Dendritic cell treated with granulocyte-macrophage colony-stimulating factor and Interleukin-4, amounts not matched to agents 40 ng/mL and 50 ng/mL, for 4 days (primary cell): ENCODE measurements around the gene OR52L1.

Experiments
- H3K27ac Mint-ChIP-seq: one replicate; pipeline ENCODE4 v1.8.0; 2022; ENCODE audit warnings: mild to moderate bottlenecking, mixed read lengths
- H3K27me3 Mint-ChIP-seq: one replicate; pipeline ENCODE4 v1.8.0; 2022; ENCODE audit warnings: mild to moderate bottlenecking, mixed read lengths
- H3K36me3 Mint-ChIP-seq: one replicate; pipeline ENCODE4 v1.8.0; 2022; ENCODE audit warnings: low read depth, mixed read lengths
- H3K4me1 Mint-ChIP-seq: one replicate; pipeline ENCODE4 v1.8.0; 2022; ENCODE audit warnings: low read depth, mixed read lengths
- H3K4me3 Mint-ChIP-seq: one replicate; pipeline ENCODE4 v1.8.0; 2022; ENCODE audit warnings: mild to moderate bottlenecking, moderate library complexity, mixed read lengths
- H3K9me3 Mint-ChIP-seq: one replicate; pipeline ENCODE4 v1.8.0; 2022; ENCODE audit warnings: mixed read lengths
- intact Hi-C: fragments of 100-400 bp; cut with micrococcal nuclease; formaldehyde crosslinking; loops from one replicate; pipeline ENCODE4 v1.15.0; 2022

Gene OR52L1

DNA sequence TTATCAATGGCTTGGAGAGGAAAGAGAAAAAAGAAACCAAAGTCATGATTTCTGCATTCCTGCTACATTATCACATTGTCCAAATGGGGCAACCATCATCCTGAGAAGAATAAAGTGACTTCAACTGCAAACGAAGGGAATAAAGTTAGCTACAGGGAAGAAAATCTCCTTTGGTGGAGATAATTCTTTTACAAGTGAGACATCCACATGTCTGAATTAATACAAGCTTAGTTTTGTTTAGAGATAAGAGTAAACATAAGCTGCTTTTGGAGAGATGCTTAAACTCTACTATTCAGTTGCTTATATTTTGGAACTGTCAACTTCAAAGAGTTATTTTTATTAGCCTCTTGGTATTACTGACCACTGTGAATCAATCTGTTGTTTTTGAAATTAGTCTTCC, at the start of gene OR52L1:
Gene OR52L1 (minus strand): TSS at position 101 of the 400 bp plus-strand sequence. CDS start 55 bp downstream, at position 46.
- Mint-ChIP-seq H3K9me3 (no peaks in the 10 kb centered on the region), H3K27ac (no peak within 1 kb of the TSS), H3K36me3 (no peaks in the 10 kb centered on the region), H3K4me1 (no peaks in the 10 kb centered on the region), H3K4me3 (no peak within 1 kb of the TSS), H3K27me3 (peaks cover 10% of the 10 kb centered on the region)
- intact Hi-C loops = no loop called here

- Mint-ChIP-seq H3K9me3 (no peaks in the 10 kb centered on the region), H3K27me3 (peaks cover 14% of the 10 kb centered on the region), H3K36me3 (no peaks in the 10 kb centered on the region), H3K4me3 (no peak within 1 kb of the TSS), H3K4me1 (no peaks in the 10 kb centered on the region), H3K27ac (no peak within 1 kb of the TSS)
- intact Hi-C loops = no loop called here
Measured at GRCh38 chr11:6030708-6031405, 44.1 kb upstream of the OR52L1 start, which contains the start of gene OR56A1. Gene OR56A1, minus strand, starts transcription at chr11:6030758. Its CDS starts 3,066 bp downstream, at chr11:6027692.

DNA sequence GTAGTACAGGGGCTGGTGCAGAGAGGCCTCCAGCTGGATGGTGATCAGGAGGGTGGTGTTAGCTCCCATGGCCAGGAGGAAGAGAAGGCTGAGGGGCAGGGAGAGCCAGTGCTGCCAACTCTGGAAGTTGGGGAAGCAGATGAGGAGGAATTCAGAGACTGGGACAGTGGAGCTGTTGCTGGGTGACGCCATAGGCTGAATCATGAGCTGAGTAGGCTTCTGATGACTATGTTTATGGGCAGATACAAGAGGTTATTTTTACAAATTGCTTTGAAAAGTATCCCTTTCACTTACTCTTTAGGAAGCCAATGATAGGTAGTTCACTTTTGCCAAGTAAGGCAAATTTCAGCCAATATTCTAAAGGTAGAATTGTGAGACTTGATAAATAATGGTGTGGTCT, 40.7 kb upstream of the OR52L1 start:
- Mint-ChIP-seq H3K36me3 (no peaks in the 10 kb centered on the region), H3K9me3 (no peaks in the 10 kb centered on the region), H3K27me3 (peaks cover 12% of the 10 kb centered on the region), H3K27ac (no peak overlapping the region), H3K4me3 (no peak overlapping the region), H3K4me1 (no peaks in the 10 kb centered on the region)
- intact Hi-C loops = no loop called here

DNA sequence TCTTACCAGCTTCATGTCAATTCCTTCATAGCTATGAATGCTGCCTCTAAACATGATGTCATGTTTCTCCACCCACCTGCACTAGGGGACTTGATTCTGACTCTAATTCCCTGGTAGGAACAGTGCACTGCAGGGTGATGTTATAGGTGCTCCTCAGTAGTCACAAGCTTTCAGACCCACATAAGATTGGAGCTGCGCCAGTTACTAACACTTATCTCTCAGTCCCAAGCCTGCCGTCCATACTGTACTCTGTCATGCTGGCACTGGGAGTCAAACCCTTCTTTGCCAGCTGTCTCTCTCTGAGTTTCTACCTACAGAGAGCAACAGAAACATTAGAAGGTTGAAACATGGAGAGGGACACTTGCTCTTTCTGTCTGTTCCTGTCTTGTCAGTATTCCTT, 38.3 kb upstream of the OR52L1 start:
- Mint-ChIP-seq H3K9me3 (no peaks in the 10 kb centered on the region), H3K4me1 (no peaks in the 10 kb centered on the region), H3K27ac (no peak overlapping the region), H3K36me3 (no peaks in the 10 kb centered on the region), H3K4me3 (no peak overlapping the region), H3K27me3 (peaks cover 21% of the 10 kb centered on the region)
- intact Hi-C loops = no loop called here

GRCh38 chr11:6022956-6023355, 36.2 kb upstream of the OR52L1 start:
- H3K27ac Mint-ChIP-seq = no peak overlapping the region
- H3K9me3 Mint-ChIP-seq = no peaks in the 10 kb centered on the region
- intact Hi-C loops = loop anchor here (1.0 kb wide), 2 partner anchors 292 to 330 kb away; no protein-coding TSS in a partner anchor
- H3K4me1 Mint-ChIP-seq = no peaks in the 10 kb centered on the region
- no peak overlapping the region for H3K4me3 Mint-ChIP-seq
- peaks cover 31% of the 10 kb centered on the region for H3K27me3 Mint-ChIP-seq
- H3K36me3 Mint-ChIP-seq = no peaks in the 10 kb centered on the region

GRCh38 chr11:6013042-6013441, 26.3 kb upstream of the OR52L1 start:
- no peak overlapping the region for H3K27ac Mint-ChIP-seq
- H3K4me3 Mint-ChIP-seq = no peak overlapping the region
- peaks cover 9% of the 10 kb centered on the region for H3K9me3 Mint-ChIP-seq
- H3K4me1 Mint-ChIP-seq = peaks cover 16% of the 10 kb centered on the region
- peaks cover 10% of the 10 kb centered on the region for H3K27me3 Mint-ChIP-seq
- intact Hi-C loops = no loop called here
- no peaks in the 10 kb centered on the region for H3K36me3 Mint-ChIP-seq

DNA sequence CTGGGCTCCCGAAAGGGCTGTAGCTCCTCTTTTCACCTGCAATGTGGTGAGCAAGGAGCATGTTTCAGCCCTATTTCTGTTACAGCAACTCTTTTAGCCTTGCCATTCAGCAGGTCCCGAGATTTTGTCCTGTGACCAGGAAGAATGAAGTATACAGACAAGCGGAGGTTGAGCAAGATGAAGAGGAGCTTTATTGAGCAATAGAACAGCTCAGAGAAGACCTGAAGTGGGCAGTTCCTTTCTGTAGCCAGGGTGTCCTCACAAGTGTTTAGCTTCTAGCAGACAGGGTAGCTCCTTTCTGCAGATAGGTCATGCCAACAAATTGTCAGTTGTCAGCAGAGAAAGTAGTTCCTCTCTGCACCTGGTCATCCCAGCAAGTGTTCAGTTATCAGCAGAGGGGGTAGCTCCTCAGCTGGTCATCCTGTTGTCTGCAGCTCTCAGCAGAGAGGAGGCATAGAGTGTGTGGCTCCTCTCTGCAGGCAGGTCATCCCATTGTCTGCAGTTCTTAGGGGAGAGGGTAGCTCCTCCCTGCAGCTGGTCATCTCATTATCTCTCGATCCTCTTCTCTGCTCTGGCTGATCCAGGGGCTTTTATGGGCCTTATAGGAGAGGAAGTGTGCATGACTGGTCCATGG, 25.4 kb upstream of the OR52L1 start:
- intact Hi-C loops = no loop called here
- H3K4me1 Mint-ChIP-seq = peaks cover 16% of the 10 kb centered on the region
- no peaks in the 10 kb centered on the region for H3K36me3 Mint-ChIP-seq
- peaks cover 7% of the 10 kb centered on the region for H3K27me3 Mint-ChIP-seq
- H3K4me3 Mint-ChIP-seq = no peak overlapping the region
- H3K27ac Mint-ChIP-seq = no peak overlapping the region
- peaks cover 6% of the 10 kb centered on the region for H3K9me3 Mint-ChIP-seq

- intact Hi-C loops = no loop called here
- H3K9me3 Mint-ChIP-seq = no peaks in the 10 kb centered on the region
- H3K36me3 Mint-ChIP-seq = no peaks in the 10 kb centered on the region
- peaks cover 26% of the 10 kb centered on the region for H3K27me3 Mint-ChIP-seq
- peaks cover 5% of the 10 kb centered on the region for H3K4me1 Mint-ChIP-seq
- no peak within 1 kb of the TSS for H3K4me3 Mint-ChIP-seq
- no peak within 1 kb of the TSS for H3K27ac Mint-ChIP-seq
Measured at GRCh38 chr11:6006846-6007245, 20.1 kb upstream of the OR52L1 start, which contains the start of gene OR56A4. Gene OR56A4, minus strand, starts transcription at chr11:6006946. Its CDS starts 3,954 bp downstream, at chr11:6002992.

- Mint-ChIP-seq H3K36me3 (no peaks in the 10 kb centered on the region), H3K4me3 (no peak overlapping the region), H3K27me3 (peaks cover 27% of the 10 kb centered on the region), H3K9me3 (no peaks in the 10 kb centered on the region), H3K27ac (no peak overlapping the region), H3K4me1 (peaks cover under 1% of the 10 kb centered on the region)
- intact Hi-C loops = no loop called here
Measured at GRCh38 chr11:6006395-6006794, 19.6 kb upstream of the OR52L1 start.

- H3K9me3 Mint-ChIP-seq = no peaks in the 10 kb centered on the region
- H3K36me3 Mint-ChIP-seq = no peaks in the 10 kb centered on the region
- H3K4me1 Mint-ChIP-seq = no peaks in the 10 kb centered on the region
- no peak overlapping the region for H3K4me3 Mint-ChIP-seq
- peaks cover 35% of the 10 kb centered on the region for H3K27me3 Mint-ChIP-seq
- intact Hi-C loops = no loop called here
- no peak overlapping the region for H3K27ac Mint-ChIP-seq
Measured at GRCh38 chr11:6002202-6002699, 15.5 kb upstream of the OR52L1 start.

DNA sequence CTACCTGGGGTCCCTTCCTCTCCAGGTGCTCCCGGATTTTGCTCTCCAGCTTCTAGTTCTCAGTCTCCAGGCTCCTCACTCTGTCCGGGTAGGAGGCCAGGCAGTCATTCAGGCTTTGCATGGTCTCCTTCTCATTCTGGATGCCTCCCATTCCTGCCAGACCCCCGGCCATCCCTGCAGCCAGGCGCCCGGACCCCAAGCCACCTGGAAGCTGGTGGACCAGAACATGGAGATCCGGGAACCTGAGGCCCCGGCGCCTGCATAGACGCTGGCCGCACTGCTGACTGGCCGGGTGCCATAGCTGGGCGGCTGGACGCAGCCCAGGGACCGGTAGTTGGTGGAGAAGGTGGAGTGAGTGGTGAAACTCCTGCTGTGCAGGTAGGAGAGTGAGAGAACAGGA, 8.0 kb upstream of the OR52L1 start:
- intact Hi-C loops = no loop called here
- H3K27me3 Mint-ChIP-seq = peaks cover 12% of the 10 kb centered on the region
- no peak overlapping the region for H3K4me3 Mint-ChIP-seq
- H3K4me1 Mint-ChIP-seq = no peaks in the 10 kb centered on the region
- no peaks in the 10 kb centered on the region for H3K9me3 Mint-ChIP-seq
- no peak overlapping the region for H3K27ac Mint-ChIP-seq
- no peaks in the 10 kb centered on the region for H3K36me3 Mint-ChIP-seq

- Mint-ChIP-seq H3K36me3 (no peaks in the 10 kb centered on the region), H3K27ac (no peak overlapping the region)
- intact Hi-C loops = loop anchor here (2.0 kb wide), 1 partner anchor 360 kb away; no protein-coding TSS in a partner anchor
Measured at GRCh38 chr11:5992604-5993251, 5.9 kb upstream of the OR52L1 start.

DNA sequence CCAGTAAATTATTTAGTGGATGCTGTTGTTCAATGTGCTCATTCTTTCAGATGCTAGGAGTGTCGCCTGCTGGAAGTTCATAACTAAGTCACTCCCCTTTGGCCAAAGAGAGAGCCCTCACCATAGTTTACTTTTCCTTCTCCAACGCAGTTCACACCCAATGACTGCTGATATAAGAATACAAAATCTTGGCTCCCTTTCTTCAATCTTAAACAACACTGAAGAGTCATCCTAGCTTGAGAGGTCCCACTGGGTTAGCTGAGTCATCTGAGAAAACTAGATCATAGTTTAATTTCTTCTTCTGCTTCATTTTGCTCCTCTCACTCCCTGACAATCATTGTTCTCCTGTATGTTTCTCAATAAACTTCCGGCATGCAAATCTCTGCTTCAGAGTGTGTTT, 5.4 kb upstream of the OR52L1 start:
- H3K4me1 Mint-ChIP-seq = no peaks in the 10 kb centered on the region
- no peak overlapping the region for H3K27ac Mint-ChIP-seq
- H3K27me3 Mint-ChIP-seq = peaks cover 12% of the 10 kb centered on the region
- H3K9me3 Mint-ChIP-seq = no peaks in the 10 kb centered on the region
- intact Hi-C loops = loop anchor here (2.0 kb wide), 1 partner anchor 361 kb away; no protein-coding TSS in a partner anchor
- no peaks in the 10 kb centered on the region for H3K36me3 Mint-ChIP-seq
- H3K4me3 Mint-ChIP-seq = no peak overlapping the region

More at GRCh38 chr11:5992604-5993251, 5.9 kb upstream of the OR52L1 start:
- Mint-ChIP-seq H3K4me1 (no peaks in the 10 kb centered on the region), H3K4me3 (no peak overlapping the region), H3K9me3 (no peaks in the 10 kb centered on the region), H3K27me3 (peaks cover 11% of the 10 kb centered on the region)

- H3K4me1 Mint-ChIP-seq = no peaks in the 10 kb centered on the region
- intact Hi-C loops = no loop called here
- H3K4me3 Mint-ChIP-seq = no peak overlapping the region
- no peaks in the 10 kb centered on the region for H3K9me3 Mint-ChIP-seq
- H3K36me3 Mint-ChIP-seq = no peaks in the 10 kb centered on the region
- peaks cover 12% of the 10 kb centered on the region for H3K27me3 Mint-ChIP-seq
- no peak overlapping the region for H3K27ac Mint-ChIP-seq
Measured at GRCh38 chr11:5989203-5989602, 2.4 kb upstream of the OR52L1 start.
